Calu3 (cell line): ENCODE data around the gene ANXA9. TPM values are rescaled to one million over a fixed set of nuclear protein-coding genes. Genes with fewer than 3 reads are reported as not detected.

Experiments used
- BruUV-seq: library from RNA; stranded (reverse); fragments of 400-500 nt; replicated peaks from 2 replicates; lab custom pipeline; 2021; lab: Mats Ljungman, UMichigan
- CTCF ChIA-PET: fragments of 300-600 bp; sonication (Branson Sonifier 250); formaldehyde crosslinking; loops from one replicate; lab custom pipeline; 2022; ENCODE audit warnings: antibody characterized with exemption; lab: Charles Lee
- DNase-seq: peaks from one replicate; pipeline ENCODE4 v3.0.0; 2022
- H3K27ac Mint-ChIP-seq: one replicate; pipeline ENCODE4 v1.8.0; 2022; ENCODE audit warnings: mixed read lengths; ENCODE audit not compliant: unreplicated experiment
- H3K27me3 Mint-ChIP-seq: one replicate; pipeline ENCODE4 v1.8.0; 2022; ENCODE audit warnings: mixed read lengths; ENCODE audit not compliant: unreplicated experiment
- H3K36me3 Mint-ChIP-seq: one replicate; pipeline ENCODE4 v1.8.0; 2022; ENCODE audit warnings: mild to moderate bottlenecking, moderate library complexity, mixed read lengths; ENCODE audit not compliant: insufficient read depth, unreplicated experiment
- H3K4me1 Mint-ChIP-seq: one replicate; pipeline ENCODE4 v1.8.0; 2022; ENCODE audit warnings: mild to moderate bottlenecking, low read depth, mixed read lengths; ENCODE audit not compliant: unreplicated experiment
- H3K4me3 Mint-ChIP-seq: one replicate; pipeline ENCODE4 v1.8.0; 2022; ENCODE audit warnings: mild to moderate bottlenecking, low read depth, moderate library complexity, mixed read lengths; ENCODE audit not compliant: unreplicated experiment
- H3K9me3 Mint-ChIP-seq: one replicate; pipeline ENCODE4 v1.8.0; 2022; ENCODE audit warnings: low read depth, mixed read lengths; ENCODE audit not compliant: unreplicated experiment
- CTCF ChIP-seq: fragments of 200-600 bp; IDR thresholded peaks from one replicate; pipeline ENCODE4 v1.8.0; 2022; ENCODE audit warnings: antibody characterized with exemption; ENCODE audit not compliant: unreplicated experiment
- intact Hi-C: fragments of 100-400 bp; cut with micrococcal nuclease; formaldehyde crosslinking; loops from one replicate; pipeline ENCODE4 v1.10.0; 2022; ENCODE audit not compliant: unreplicated experiment
- total RNA-seq: library from RNA; stranded (reverse); gene quantifications from 2 replicates; pipeline ENCODE4 v1.2.3, GENCODE V29; 2022

Gene ANXA9
- total RNA-seq, 1 experiment from 2014 or later, result 15.4 TPM

- Mint-ChIP-seq H3K4me1 (peaks cover 45% of the 10 kb centered on the region), H3K27ac (peak overlapping the region; percentile 49), H3K9me3 (no peaks in the 10 kb centered on the region), H3K4me3 (peak overlapping the region; percentile 82), H3K36me3 (peaks cover 58% of the 10 kb centered on the region), H3K27me3 (no peaks in the 10 kb centered on the region)
- TF ChIP-seq CTCF, result no peak
- DNase-seq, result no peak
- CTCF ChIA-PET, result no interaction called here
- intact Hi-C loops, result no loop called here
- no TSS peak for BruUV-seq
These were observed 9.6 kb upstream of the ANXA9 start for GRCh38 chr1:150972417-150972940.

- BruUV-seq, result no TSS peak
- H3K27ac Mint-ChIP-seq, result peak overlapping the region; percentile 49
- intact Hi-C loops, result no loop called here
- no peaks in the 10 kb centered on the region for H3K9me3 Mint-ChIP-seq
- H3K36me3 Mint-ChIP-seq, result peaks cover 51% of the 10 kb centered on the region
- H3K4me1 Mint-ChIP-seq, result peaks cover 49% of the 10 kb centered on the region
- peak overlapping the region; percentile 82 for H3K4me3 Mint-ChIP-seq
- CTCF ChIA-PET, result interaction anchor here (0.6 to 0.8 kb wide), 3 partner anchors 16 to 659 kb away, joined by 3 to 4 read pairs (median 3); no protein-coding TSS in a partner anchor
- H3K27me3 Mint-ChIP-seq, result no peaks in the 10 kb centered on the region
- DNase-seq, result peak; percentile 18
- TF ChIP-seq CTCF, result no peak
These were observed 8.7 kb upstream of the ANXA9 start for GRCh38 chr1:150973258-150973835.

GRCh38 chr1:150973836-150974579 lies 8.1 kb upstream of the ANXA9 start:
- Mint-ChIP-seq H3K4me3 (peak overlapping the region; percentile 82), H3K9me3 (no peaks in the 10 kb centered on the region), H3K27ac (peak overlapping the region; percentile 49), H3K36me3 (peaks cover 44% of the 10 kb centered on the region), H3K27me3 (no peaks in the 10 kb centered on the region), H3K4me1 (peaks cover 49% of the 10 kb centered on the region)
- DNase-seq, result peak; percentile 43
- no peak for TF ChIP-seq CTCF
- no TSS peak for BruUV-seq
- CTCF ChIA-PET, result interaction anchor here (0.6 to 1.4 kb wide), 6 partner anchors 17 to 659 kb away, joined by 3 to 5 read pairs (median 4); partner anchors contain the start of gene MINDY1
- intact Hi-C loops, result no loop called here

- H3K9me3 Mint-ChIP-seq, result no peaks in the 10 kb centered on the region
- no peak for TF ChIP-seq CTCF
- DNase-seq, result peak; percentile 88
- peak within 1 kb of the TSS; percentile 82 for H3K4me3 Mint-ChIP-seq
- BruUV-seq, result no TSS peak
- no peaks in the 10 kb centered on the region for H3K27me3 Mint-ChIP-seq
- H3K4me1 Mint-ChIP-seq, result peaks cover 49% of the 10 kb centered on the region
- H3K27ac Mint-ChIP-seq, result peak within 1 kb of the TSS; percentile 49
- peaks cover 42% of the 10 kb centered on the region for H3K36me3 Mint-ChIP-seq
- intact Hi-C loops, result loop anchor here (5.0 kb wide), 1 partner anchor 413 kb away; no protein-coding TSS in a partner anchor
- CTCF ChIA-PET, result interaction anchor here (0.6 to 1.4 kb wide), 3 partner anchors 32 to 96 kb away, joined by 3 to 5 read pairs (median 4); partner anchors contain the start of gene MINDY1
These were observed 7.3 kb upstream of the ANXA9 start, which contains the start of gene CERS2 for GRCh38 chr1:150974580-150975478. CERS2 (minus strand) TSS chr1:150974835; CDS start chr1:150969090, 5,745 bp downstream.
